Suppressor macrophage treated with lipopolysaccharide for 4 hours (primary cell): ENCODE data around the gene RAB28.
"Not testable (repeated sequence)": the region's sequence is repeated elsewhere in the genome, so short reads cannot be mapped to it uniquely, and the experiment has no call there.

Experiments
- DNase-seq: peaks from one replicate; pipeline ENCODE4 v3.0.0-alpha.2; 2020

The RAB28 gene

GRCh38 chr4:13445841-13446790, 38.0 kb downstream of the RAB28 start:
- no peak for DNase-seq

- DNase-seq, result no peak
Measured at GRCh38 chr4:13441506-13441905, 42.6 kb downstream of the RAB28 start.

- no peak for DNase-seq
Measured at GRCh38 chr4:13436962-13437361, 47.2 kb downstream of the RAB28 start.

- no peak for DNase-seq
Measured at GRCh38 chr4:13432453-13432852, 51.7 kb downstream of the RAB28 start.

- DNase-seq, result peak; percentile 9
Measured at GRCh38 chr4:13430834-13431568, 53.1 kb downstream of the RAB28 start.

- no peak for DNase-seq
Measured at GRCh38 chr4:13427599-13428325, 56.4 kb downstream of the RAB28 start.

- DNase-seq, result no peak
Measured at GRCh38 chr4:13415068-13415785, 68.9 kb downstream of the RAB28 start.

- peak; percentile 27 for DNase-seq
Measured at GRCh38 chr4:13413729-13414437, 70.3 kb downstream of the RAB28 start.

GRCh38 chr4:13411942-13412341, 72.2 kb downstream of the RAB28 start:
- no peak for DNase-seq

GRCh38 chr4:13409324-13409723, 74.8 kb downstream of the RAB28 start:
- DNase-seq, result no peak

- DNase-seq, result not testable (repeated sequence)
Measured at GRCh38 chr4:13406156-13406555, 78.0 kb downstream of the RAB28 start.

- DNase-seq, result no peak
Measured at GRCh38 chr4:13403833-13404232, 80.3 kb downstream of the RAB28 start.

GRCh38 chr4:13403326-13403725, 80.8 kb downstream of the RAB28 start:
- no peak for DNase-seq

- no peak for DNase-seq
Measured at GRCh38 chr4:13399257-13399656, 84.9 kb downstream of the RAB28 start.

- no peak for DNase-seq
Measured at GRCh38 chr4:13396161-13396560, 88.0 kb downstream of the RAB28 start.

- DNase-seq, result not testable (repeated sequence)
Measured at GRCh38 chr4:13389901-13390300, 94.2 kb downstream of the RAB28 start.

- no peak for DNase-seq
Measured at GRCh38 chr4:13386405-13387107, 97.6 kb downstream of the RAB28 start.

GRCh38 chr4:13384055-13384454, 100.1 kb downstream of the RAB28 start:
- no peak for DNase-seq

- DNase-seq, result no peak
Measured at GRCh38 chr4:13378973-13379759, 105.0 kb downstream of the RAB28 start.

- DNase-seq, result no peak
Measured at GRCh38 chr4:13371048-13371447, 113.1 kb downstream of the RAB28 start.
